Hepatocyte (in vitro differentiated cells): Measurements from ENCODE around the gene GNG10.

Source experiments
- EZH2phosphoT487 ChIP-seq: fragments of 200-600 bp; sonication (generic); IDR thresholded peaks from one replicate; pipeline ENCODE4 v1.6.1; 2018; ENCODE audit warnings: antibody characterized with exemption, mild to moderate bottlenecking, low read depth, moderate library complexity; ENCODE audit not compliant: unreplicated experiment, severe bottlenecking
- TF ChIP-seq, protein P1 (sequence below): fragments of 200-600 bp; sonication (generic); IDR thresholded peaks from 2 replicates; pipeline ENCODE4 v1.5.1; 2016; ENCODE audit warnings: antibody characterized with exemption, mild to moderate bottlenecking; ENCODE audit not compliant: poor library complexity

DNA sequence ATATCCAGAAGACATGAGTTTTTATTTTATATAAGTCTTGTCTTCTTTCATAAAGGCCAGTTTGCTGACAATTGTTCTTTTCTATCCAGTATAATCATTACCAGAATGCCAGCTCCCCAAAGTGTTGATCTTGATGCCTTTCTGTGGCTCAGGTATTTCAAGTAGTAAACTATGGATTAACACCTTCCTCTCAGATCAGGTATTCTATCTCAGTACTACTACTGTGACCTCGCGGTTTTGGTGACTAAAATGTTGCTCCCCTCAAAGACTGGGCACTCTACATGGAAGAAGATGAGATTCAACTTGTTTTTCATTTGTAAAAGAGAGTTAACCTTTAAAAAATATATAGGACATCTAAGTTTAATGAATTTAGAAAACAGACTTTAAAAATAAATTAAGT is 58.1 kb downstream of the GNG10 start:
- TF ChIP-seq EZH2phosphoT487, result no peak
- TF ChIP-seq, protein P1, sequence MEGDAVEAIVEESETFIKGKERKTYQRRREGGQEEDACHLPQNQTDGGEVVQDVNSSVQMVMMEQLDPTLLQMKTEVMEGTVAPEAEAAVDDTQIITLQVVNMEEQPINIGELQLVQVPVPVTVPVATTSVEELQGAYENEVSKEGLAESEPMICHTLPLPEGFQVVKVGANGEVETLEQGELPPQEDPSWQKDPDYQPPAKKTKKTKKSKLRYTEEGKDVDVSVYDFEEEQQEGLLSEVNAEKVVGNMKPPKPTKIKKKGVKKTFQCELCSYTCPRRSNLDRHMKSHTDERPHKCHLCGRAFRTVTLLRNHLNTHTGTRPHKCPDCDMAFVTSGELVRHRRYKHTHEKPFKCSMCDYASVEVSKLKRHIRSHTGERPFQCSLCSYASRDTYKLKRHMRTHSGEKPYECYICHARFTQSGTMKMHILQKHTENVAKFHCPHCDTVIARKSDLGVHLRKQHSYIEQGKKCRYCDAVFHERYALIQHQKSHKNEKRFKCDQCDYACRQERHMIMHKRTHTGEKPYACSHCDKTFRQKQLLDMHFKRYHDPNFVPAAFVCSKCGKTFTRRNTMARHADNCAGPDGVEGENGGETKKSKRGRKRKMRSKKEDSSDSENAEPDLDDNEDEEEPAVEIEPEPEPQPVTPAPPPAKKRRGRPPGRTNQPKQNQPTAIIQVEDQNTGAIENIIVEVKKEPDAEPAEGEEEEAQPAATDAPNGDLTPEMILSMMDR, result no peak
